GM21526 (cell line): ENCODE results near the gene EIF2B4.
"Not testable (repeated sequence)": the region's sequence is repeated elsewhere in the genome, so short reads cannot be mapped to it uniquely, and the experiment has no call there.

Experiments
- ATAC-seq: cut with Tn5 transposase; IDR thresholded peaks from one replicate; pipeline ENCODE4 v1.9.1; 2021; ENCODE audit warnings: moderate library complexity; ENCODE audit not compliant: unreplicated experiment, low FRiP score

EIF2B4 gene

GRCh38 chr2:27378096-27378808, 8.1 kb upstream of the EIF2B4 start:
- no peak for ATAC-seq

GRCh38 chr2:27377618-27378095, 7.5 kb upstream of the EIF2B4 start:
- no peak for ATAC-seq

- ATAC-seq, result no peak
Measured at GRCh38 chr2:27376866-27377617, 6.9 kb upstream of the EIF2B4 start.

GRCh38 chr2:27376151-27376865, 6.2 kb upstream of the EIF2B4 start:
- ATAC-seq, result no peak

GRCh38 chr2:27375513-27376099, 5.5 kb upstream of the EIF2B4 start:
- no peak for ATAC-seq

- no peak for ATAC-seq
Measured at GRCh38 chr2:27373567-27373966, 3.4 kb upstream of the EIF2B4 start.

GRCh38 chr2:27372937-27373336, 2.8 kb upstream of the EIF2B4 start:
- ATAC-seq, result no peak

GRCh38 chr2:27370816-27371620, 880 bp upstream of the EIF2B4 start:
- peak; percentile 19 for ATAC-seq

- no peak for ATAC-seq
Measured at GRCh38 chr2:27369471-27370025, 590 bp downstream of the EIF2B4 start.

GRCh38 chr2:27363933-27364332, 6.2 kb downstream of the EIF2B4 start:
- no peak for ATAC-seq

GRCh38 chr2:27362678-27363420, 7.3 kb downstream of the EIF2B4 start:
- no peak for ATAC-seq

- ATAC-seq, result peak; percentile 61
Measured at GRCh38 chr2:27356382-27357181, 13.6 kb downstream of the EIF2B4 start, which contains the start of gene GTF3C2. Gene GTF3C2, minus strand, starts transcription at chr2:27356764. Its CDS starts 13,210 bp downstream, at chr2:27343554.

GRCh38 chr2:27356056-27356381, 14.1 kb downstream of the EIF2B4 start:
- ATAC-seq, result peak; percentile 39

- ATAC-seq, result no peak
Measured at GRCh38 chr2:27354597-27354927, 15.6 kb downstream of the EIF2B4 start.

- ATAC-seq, result no peak
Measured at GRCh38 chr2:27353762-27354596, 16.2 kb downstream of the EIF2B4 start.

GRCh38 chr2:27353386-27353761, 16.8 kb downstream of the EIF2B4 start:
- not testable (repeated sequence) for ATAC-seq

GRCh38 chr2:27351802-27352598, 18.1 kb downstream of the EIF2B4 start:
- ATAC-seq, result no peak
